Urinary bladder (tissue), 4 donors: ENCODE data around the gene RPGRIP1. TPM values are rescaled to one million over a fixed set of nuclear protein-coding genes. Genes with fewer than 3 reads are reported as not detected.
"Not testable (repeated sequence)": the region's sequence is repeated elsewhere in the genome, so short reads cannot be mapped to it uniquely, and the experiment has no call there.

Experiments used
- DNase-seq: peaks from one replicate; pipeline ENCODE4 v3.0.0-alpha.2; 2015; ENCODE audit errors: extremely low spot score
- H3K27ac ChIP-seq: one replicate; pipeline ENCODE4 v1.5.1; 2013; ENCODE audit warnings: low read depth, mild to moderate bottlenecking, moderate library complexity
- H3K36me3 ChIP-seq: one replicate; pipeline ENCODE4 v1.6.1; 2013; ENCODE audit warnings: mild to moderate bottlenecking, moderate library complexity; ENCODE audit not compliant: insufficient read depth
- H3K4me1 ChIP-seq: one replicate; pipeline ENCODE4 v1.6.1; 2013; ENCODE audit warnings: mild to moderate bottlenecking, moderate library complexity; ENCODE audit not compliant: insufficient read depth
- H3K4me3 ChIP-seq: one replicate; pipeline ENCODE4 v1.5.1; 2013; ENCODE audit warnings: low read depth, low read length
- WGBS: extraction: QIAGEN DNeasy Blood & Tissue Kit; methylation state at CpG from one replicate; pipeline ENCODE4 v1.1.7; 2013; 5-methylcytosine and 5-hydroxymethylcytosine counted together
- polyA plus RNA-seq: library from polyadenylated mRNA; stranded (reverse); fragments of 200-250 nt; gene quantifications from one replicate; pipeline ENCODE4 v1.2.3, GENCODE V29; 2013
- total RNA-seq: library from RNA; depleted of rRNA; stranded (reverse); fragments of >200 nt; gene quantifications from one replicate; pipeline ENCODE4 v1.2.3, GENCODE V29; 2014
- donor health status: healthy with polysubstance abuse.
- donor health status: healthy.

Gene RPGRIP1
- total and polyA plus RNA-seq, 2 donors: 0.15 to 0.48 TPM

- no peak overlapping the region for H3K27ac ChIP-seq
- DNase-seq: no peak
- H3K4me1 ChIP-seq: peaks cover 3% of the 10 kb centered on the region
- peaks cover 3% of the 10 kb centered on the region for H3K36me3 ChIP-seq
- WGBS: 7% methylated on average over 10 of the region's 10 CpGs
- peak overlapping the region; percentile 34 for H3K4me3 ChIP-seq
These were observed 12.4 kb upstream of the RPGRIP1 start for GRCh38 chr14:21267431-21267845.

- peaks cover 3% of the 10 kb centered on the region for H3K4me1 ChIP-seq
- H3K36me3 ChIP-seq: peaks cover 2% of the 10 kb centered on the region
- 3% methylated on average over 16 of the region's 16 CpGs for WGBS
- DNase-seq: no peak
- no peak overlapping the region for H3K27ac ChIP-seq
- peak overlapping the region; percentile 75 for H3K4me3 ChIP-seq
These were observed 11.8 kb upstream of the RPGRIP1 start for GRCh38 chr14:21267886-21268616.

- Histone ChIP-seq H3K4me1 (peaks cover under 1% of the 10 kb centered on the region), H3K27ac (peak overlapping the region; percentile 97), H3K4me3 (peak overlapping the region; percentile 75), H3K36me3 (peaks cover 2% of the 10 kb centered on the region)
- DNase-seq: peak; percentile 40
- WGBS: under 1% methylated on average over 24 of the region's 24 CpGs
These were observed 11.1 kb upstream of the RPGRIP1 start for GRCh38 chr14:21268617-21269251.

- Histone ChIP-seq H3K4me3 (peak within 1 kb of the TSS; percentile 75), H3K27ac (peak within 1 kb of the TSS; percentile 97), H3K4me1 (no peaks in the 10 kb centered on the region), H3K36me3 (peaks cover 2% of the 10 kb centered on the region)
- under 1% methylated on average over 49 of the region's 49 CpGs for WGBS
- peak; percentile 100 for DNase-seq
These were observed 10.4 kb upstream of the RPGRIP1 start, which contains the start of gene HNRNPC for GRCh38 chr14:21269252-21270046. HNRNPC (minus strand) TSS chr14:21269442; CDS start chr14:21234193, 35,249 bp downstream.

GRCh38 chr14:21272661-21273060 is 7.2 kb upstream of the RPGRIP1 start:
- DNase-seq, H3K36me3 ChIP-seq, H3K4me3 ChIP-seq, H3K4me1 ChIP-seq, H3K27ac ChIP-seq: not testable (repeated sequence)
- 95% methylated on average over 17 of the region's 17 CpGs for whole genome bisulfite sequencing

GRCh38 chr14:21275261-21275858 is 4.5 kb upstream of the RPGRIP1 start:
- Histone ChIP-seq H3K27ac (no peak overlapping the region), H3K36me3 (no peaks in the 10 kb centered on the region), H3K4me3 (no peak overlapping the region), H3K4me1 (no peaks in the 10 kb centered on the region)
- WGBS: 81% methylated on average over 9 of the region's 9 CpGs
- DNase-seq: no peak

- Histone ChIP-seq H3K36me3 (no peaks in the 10 kb centered on the region), H3K4me3 (no peak overlapping the region), H3K27ac (no peak overlapping the region), H3K4me1 (no peaks in the 10 kb centered on the region)
- 69% methylated on average over 4 of the region's 4 CpGs for WGBS
- DNase-seq: no peak
These were observed 1.3 kb upstream of the RPGRIP1 start for GRCh38 chr14:21278632-21279031.

- WGBS: 81% methylated on average over 8 of the region's 8 CpGs
- H3K4me3 ChIP-seq, DNase-seq, H3K27ac ChIP-seq, H3K4me1 ChIP-seq, H3K36me3 ChIP-seq: not testable (repeated sequence)
These were observed 2.0 kb downstream of the RPGRIP1 start for GRCh38 chr14:21281917-21282316.

GRCh38 chr14:21286516-21286915 is 6.6 kb downstream of the RPGRIP1 start:
- not testable (repeated sequence) for H3K4me3 ChIP-seq, H3K36me3 ChIP-seq, DNase-seq, H3K4me1 ChIP-seq, H3K27ac ChIP-seq
- 88% methylated on average over 2 of the region's 2 CpGs for WGBS

- 87% methylated on average over 6 of the region's 6 CpGs for WGBS
- no peaks in the 10 kb centered on the region for H3K4me1 ChIP-seq
- no peaks in the 10 kb centered on the region for H3K36me3 ChIP-seq
- DNase-seq: no peak
- H3K4me3 ChIP-seq: no peak overlapping the region
- H3K27ac ChIP-seq: no peak overlapping the region
These were observed 7.3 kb downstream of the RPGRIP1 start for GRCh38 chr14:21287168-21287567.

- H3K4me1 ChIP-seq, H3K27ac ChIP-seq, H3K36me3 ChIP-seq, H3K4me3 ChIP-seq, DNase-seq: not testable (repeated sequence)
- WGBS: 85% methylated on average over 8 of the region's 8 CpGs
These were observed 14.1 kb downstream of the RPGRIP1 start for GRCh38 chr14:21294026-21294425.

- DNase-seq: no peak
These were observed 18.5 kb downstream of the RPGRIP1 start for GRCh38 chr14:21298358-21298757.

GRCh38 chr14:21299562-21300130 is 19.8 kb downstream of the RPGRIP1 start:
- Histone ChIP-seq H3K36me3 (no peaks in the 10 kb centered on the region), H3K4me3 (no peak overlapping the region), H3K4me1 (no peaks in the 10 kb centered on the region), H3K27ac (no peak overlapping the region)
- 83% methylated on average over 10 of the region's 10 CpGs for WGBS
- no peak for DNase-seq

More at GRCh38 chr14:21298358-21298757, 18.5 kb downstream of the RPGRIP1 start:
- Histone ChIP-seq H3K36me3 (no peaks in the 10 kb centered on the region), H3K4me1 (no peaks in the 10 kb centered on the region), H3K4me3 (no peak overlapping the region), H3K27ac (no peak overlapping the region)
- 88% methylated on average over 12 of the region's 12 CpGs for WGBS
